ENCODE data around the gene STX11.

- TF ChIP-seq CTCF (optimal IDR thresholded peaks at IDR 0.05 in 1 of 3, IDR thresholded peaks at IDR 0.05 in 1 of 3, conservative IDR thresholded peaks at IDR 0.05 in 1 of 3; ENCODE audit: extremely low read depth in 1 of 3, insufficient read depth in 2 of 3, low read length in 3 of 3) (no peak), EZH2 (IDR thresholded peaks at IDR 0.05; ENCODE audit: low read length) (no peak)
These were observed 30.9 kb upstream of the STX11 start for GRCh38 chr6:144119376-144119775.

All from keratinocyte (primary cell).